ENCODE data around the gene DNAJB9. TPM values are rescaled to one million over a fixed set of nuclear protein-coding genes. Genes with fewer than 3 reads are reported as not detected.

The DNAJB9 gene
- total and polyA plus RNA-seq, 7 donors, result 25.5 to 55.0 (median 33.8) TPM

DNA sequence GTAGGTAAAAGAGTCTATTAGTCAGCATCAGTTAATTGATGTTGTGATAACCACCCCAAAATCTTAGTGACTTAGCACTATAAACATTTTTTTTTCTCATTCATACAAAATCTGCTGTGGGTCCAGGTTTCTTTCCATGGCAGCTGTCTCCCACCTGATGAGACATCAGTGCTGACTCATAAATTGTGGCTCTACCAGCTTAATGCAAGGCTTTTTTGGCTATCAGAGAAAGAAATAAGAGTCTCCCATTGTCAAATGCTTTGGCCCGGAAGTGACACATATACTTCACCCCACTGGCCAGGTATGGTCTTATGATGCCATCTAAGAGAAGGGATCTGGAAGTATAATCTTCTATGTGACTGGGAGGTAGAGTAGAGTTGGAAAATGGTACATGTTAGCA, 14.5 kb downstream of the DNAJB9 start:
- no peak overlapping the region for H3K4me3 ChIP-seq
- ATAC-seq (no peak), DNase-seq (no peak)
- H3K4me1 ChIP-seq, result no peaks in the 10 kb centered on the region
- no peak overlapping the region for H3K27ac ChIP-seq
- TF ChIP-seq, protein P1, sequence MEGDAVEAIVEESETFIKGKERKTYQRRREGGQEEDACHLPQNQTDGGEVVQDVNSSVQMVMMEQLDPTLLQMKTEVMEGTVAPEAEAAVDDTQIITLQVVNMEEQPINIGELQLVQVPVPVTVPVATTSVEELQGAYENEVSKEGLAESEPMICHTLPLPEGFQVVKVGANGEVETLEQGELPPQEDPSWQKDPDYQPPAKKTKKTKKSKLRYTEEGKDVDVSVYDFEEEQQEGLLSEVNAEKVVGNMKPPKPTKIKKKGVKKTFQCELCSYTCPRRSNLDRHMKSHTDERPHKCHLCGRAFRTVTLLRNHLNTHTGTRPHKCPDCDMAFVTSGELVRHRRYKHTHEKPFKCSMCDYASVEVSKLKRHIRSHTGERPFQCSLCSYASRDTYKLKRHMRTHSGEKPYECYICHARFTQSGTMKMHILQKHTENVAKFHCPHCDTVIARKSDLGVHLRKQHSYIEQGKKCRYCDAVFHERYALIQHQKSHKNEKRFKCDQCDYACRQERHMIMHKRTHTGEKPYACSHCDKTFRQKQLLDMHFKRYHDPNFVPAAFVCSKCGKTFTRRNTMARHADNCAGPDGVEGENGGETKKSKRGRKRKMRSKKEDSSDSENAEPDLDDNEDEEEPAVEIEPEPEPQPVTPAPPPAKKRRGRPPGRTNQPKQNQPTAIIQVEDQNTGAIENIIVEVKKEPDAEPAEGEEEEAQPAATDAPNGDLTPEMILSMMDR (IDR thresholded peaks at IDR 0.05), result no peak
- H3K27me3 ChIP-seq (ENCODE audit: insufficient read depth in 3 of 3, low read length in 2 of 3), result no peaks in the 10 kb centered on the region
- WGBS, 3 donors, result 85 to 89% (median 87%) methylated on average over 1 of the region's 1 CpG
- H3K9me3 ChIP-seq, result no peaks in the 10 kb centered on the region
- intact Hi-C loops (cut with DNase I), result no loop called here
- H3K36me3 ChIP-seq (ENCODE audit: insufficient read depth in 1 of 2, low read depth in 1 of 2), result peaks cover 0 to 6% of the 10 kb centered on the region in 2 donors

DNA sequence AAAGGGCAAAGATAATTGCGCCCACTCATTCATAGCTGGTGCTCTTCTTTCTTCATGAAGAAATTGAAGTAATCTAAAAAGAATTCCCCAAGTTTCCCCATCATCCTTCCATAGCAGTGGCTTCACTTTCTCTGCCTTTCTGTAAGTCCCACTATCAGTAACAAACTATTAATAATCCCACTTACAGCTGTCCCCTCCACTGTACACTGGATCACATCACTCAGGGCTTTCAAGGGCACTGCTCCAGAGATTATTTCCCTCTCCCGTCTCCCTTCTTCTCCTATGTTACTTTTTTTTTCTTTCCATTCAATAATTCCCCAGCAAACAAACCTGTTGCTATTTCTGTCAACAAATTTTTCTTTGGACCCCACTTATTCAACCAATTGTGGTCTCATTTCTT, 16.2 kb downstream of the DNAJB9 start:
- Histone ChIP-seq H3K36me3 (ENCODE audit: insufficient read depth in 1 of 2, low read depth in 1 of 2) (no peaks in the 10 kb centered on the region), H3K4me1 (no peaks in the 10 kb centered on the region), H3K27me3 (ENCODE audit: insufficient read depth in 3 of 3, low read length in 2 of 3) (no peaks in the 10 kb centered on the region), H3K9me3 (no peaks in the 10 kb centered on the region), H3K4me3 (no peak overlapping the region), H3K27ac (no peak overlapping the region)
- intact Hi-C loops (cut with DNase I), result no loop called here
- 62 to 71% (median 65%) methylated on average over 2 of the region's 2 CpGs for WGBS, 3 donors
- ATAC-seq (no peak), DNase-seq (no peak)
- TF ChIP-seq, protein P1 (IDR thresholded peaks at IDR 0.05), result no peak

DNA sequence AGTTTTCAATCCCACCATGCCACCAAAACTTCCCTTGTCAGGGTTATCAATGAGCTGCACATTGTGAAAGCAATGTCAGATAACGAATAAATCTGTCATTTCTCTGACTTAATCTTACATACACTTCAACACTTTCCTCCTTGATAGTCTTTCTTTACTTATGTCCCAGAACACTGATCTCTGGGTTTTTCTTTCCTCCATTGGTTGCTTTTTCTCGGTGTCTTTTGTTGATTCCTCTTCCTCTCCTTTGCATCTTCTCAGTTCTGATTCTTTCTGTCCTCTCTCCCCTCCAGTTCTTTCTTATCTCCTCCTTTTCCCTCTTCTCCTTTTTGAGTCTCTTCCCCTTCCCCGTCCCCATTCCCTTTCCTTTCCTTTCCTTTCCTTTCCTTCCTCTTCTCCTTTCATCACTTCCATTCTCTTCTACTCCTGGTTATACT, 16.6 kb downstream of the DNAJB9 start:
- Histone ChIP-seq H3K27ac (no peak overlapping the region), H3K9me3 (no peaks in the 10 kb centered on the region), H3K36me3 (ENCODE audit: insufficient read depth in 1 of 2, low read depth in 1 of 2) (no peaks in the 10 kb centered on the region), H3K4me3 (no peak overlapping the region), H3K27me3 (ENCODE audit: insufficient read depth in 3 of 3, low read length in 2 of 3) (no peaks in the 10 kb centered on the region), H3K4me1 (no peaks in the 10 kb centered on the region)
- TF ChIP-seq, protein P1 (IDR thresholded peaks at IDR 0.05), result no peak
- 82 to 92% (median 88%) methylated on average over 2 of the region's 3 CpGs for WGBS, 3 donors
- DNase-seq (no peak), ATAC-seq (no peak)
- intact Hi-C loops (cut with DNase I), result no loop called here

DNA sequence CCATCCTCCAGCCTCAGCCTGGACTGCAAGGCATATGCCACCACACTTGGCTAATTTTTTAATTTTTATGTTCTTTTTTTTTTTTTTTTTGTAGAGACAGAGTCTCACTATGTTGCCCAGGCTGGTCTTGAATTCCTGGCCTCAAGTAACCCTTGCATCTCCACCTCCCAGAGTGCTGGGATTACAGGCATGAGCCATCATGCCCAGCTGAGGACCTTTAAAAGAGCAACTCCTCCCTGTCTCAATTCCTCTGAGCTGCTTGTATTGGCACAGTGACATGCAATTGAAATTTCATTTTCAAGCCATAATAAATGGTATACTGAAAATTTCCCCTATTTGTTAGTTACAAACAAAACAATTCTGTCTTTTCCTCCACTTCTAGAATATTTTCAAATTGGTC, 19.5 kb downstream of the DNAJB9 start:
- H3K4me1 ChIP-seq, result no peaks in the 10 kb centered on the region
- H3K36me3 ChIP-seq (ENCODE audit: insufficient read depth in 1 of 2, low read depth in 1 of 2), result no peaks in the 10 kb centered on the region
- DNase-seq (no peak), ATAC-seq (no peak)
- intact Hi-C loops (cut with DNase I), result no loop called here
- no peak overlapping the region for H3K4me3 ChIP-seq
- TF ChIP-seq, protein P1 (IDR thresholded peaks at IDR 0.05), result no peak
- H3K9me3 ChIP-seq, result no peaks in the 10 kb centered on the region
- no peak overlapping the region for H3K27ac ChIP-seq
- no peaks in the 10 kb centered on the region for H3K27me3 ChIP-seq (ENCODE audit: insufficient read depth in 3 of 3, low read length in 2 of 3)

DNA sequence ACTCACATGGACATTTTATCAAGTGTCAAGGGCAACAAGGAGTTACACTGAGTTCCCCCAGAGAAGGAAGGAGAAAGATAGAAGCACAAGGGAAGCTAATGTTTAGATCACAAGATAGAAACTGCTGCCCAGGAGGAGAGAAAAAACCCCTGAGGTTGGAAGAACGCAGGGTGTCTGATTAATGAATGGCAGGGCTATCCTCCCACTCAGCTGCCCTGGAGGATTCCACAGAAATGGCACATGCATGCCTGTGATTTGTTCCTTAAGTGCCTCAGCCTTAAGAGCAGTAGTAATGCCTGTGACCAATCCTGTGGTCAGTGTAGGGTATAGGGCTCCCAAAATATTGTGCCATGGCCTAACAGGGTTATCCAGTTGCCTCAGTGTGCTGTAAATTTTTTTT, 20.2 kb downstream of the DNAJB9 start:
- TF ChIP-seq, protein P1 (IDR thresholded peaks at IDR 0.05), result no peak

More for the DNA sequence above, 20.2 kb downstream of the DNAJB9 start:
- intact Hi-C loops (cut with DNase I), result no loop called here
- Histone ChIP-seq H3K9me3 (no peaks in the 10 kb centered on the region), H3K27ac (no peak overlapping the region), H3K4me3 (no peak overlapping the region), H3K36me3 (ENCODE audit: insufficient read depth in 1 of 2, low read depth in 1 of 2) (no peaks in the 10 kb centered on the region), H3K27me3 (ENCODE audit: insufficient read depth in 3 of 3, low read length in 2 of 3) (no peaks in the 10 kb centered on the region), H3K4me1 (no peaks in the 10 kb centered on the region)
- ATAC-seq, result no peak
- WGBS, 3 donors, result 54 to 65% (median 56%) methylated on average over 1 of the region's 1 CpG
- no peak for DNase-seq

All from psoas muscle (tissue), 8 donors.